Activated naive CD4-positive, alpha-beta T cell treated with anti-CD3 and anti-CD28 coated beads, Interleukin-2, amount 50 U/mL, for 72 hours (primary cell): ENCODE measurements around the gene RHOB. TPM values are rescaled to one million over a fixed set of nuclear protein-coding genes. Genes with fewer than 3 reads are reported as not detected.
"Not testable (repeated sequence)": the region's sequence is repeated elsewhere in the genome, so short reads cannot be mapped to it uniquely, and the experiment has no call there.

Source experiments
- ATAC-seq, 2 donors: fragments of 150-1000 bp; cut with Tn5 transposase; 2 replicates each; pipeline ENCODE4 v1.10.0; 2021; ENCODE audit warnings: mild to moderate bottlenecking in 2 of 2, moderate library complexity in 2 of 2
- DNase-seq, 2 donors: peaks; one replicate each; pipeline ENCODE4 v3.0.0; 2021 to 2022; ENCODE audit warnings: low spot score in 2 of 2
- H3K27ac Mint-ChIP-seq, 2 donors: one replicate each; pipeline ENCODE4 v1.8.0; 2022; ENCODE audit warnings: mild to moderate bottlenecking in 2 of 2, mixed read lengths in 2 of 2
- H3K36me3 Mint-ChIP-seq, 2 donors: one replicate each; pipeline ENCODE4 v1.8.0; 2022; ENCODE audit warnings: mixed read lengths in 2 of 2
- H3K9me3 Mint-ChIP-seq, 2 donors: one replicate each; pipeline ENCODE4 v1.8.0; 2022; ENCODE audit warnings: mixed read lengths in 2 of 2
- total RNA-seq, 2 donors: library from RNA; stranded (reverse); gene quantifications; one replicate each; pipeline ENCODE4 v1.2.3, GENCODE V29; 2022

Gene RHOB
- total RNA-seq, 2 donors from 2014 or later = 5.9 to 7.1 TPM

GRCh38 chr2:20430461-20431300 is 16.2 kb upstream of the RHOB start:
- peak; percentile 93 to 98 for ATAC-seq
- Mint-ChIP-seq H3K9me3 (peaks cover 0 to 5% of the 10 kb centered on the region in 2 donors), H3K27ac (no peak overlapping the region), H3K36me3 (no peaks in the 10 kb centered on the region)
- DNase-seq = peak in 1 of 2 donors; percentile 29

DNA sequence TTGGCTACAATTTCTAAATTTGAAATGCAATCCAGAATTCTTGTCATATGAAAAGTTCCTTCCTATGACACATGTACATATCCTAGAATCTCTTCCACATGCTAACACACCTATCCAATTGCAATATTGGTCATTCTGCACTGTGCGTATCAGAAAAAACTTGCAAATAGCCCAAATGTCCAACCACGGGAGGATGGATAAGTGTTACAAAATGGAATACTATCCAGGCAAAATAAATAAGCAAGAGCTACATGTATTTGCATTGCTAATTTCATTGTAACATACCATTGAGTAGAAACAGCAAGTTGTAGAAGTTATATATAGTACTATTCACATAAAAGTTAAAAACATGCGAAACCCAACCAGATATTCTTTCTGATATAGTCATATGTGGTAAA is 15.6 kb upstream of the RHOB start:
- H3K36me3 Mint-ChIP-seq = no peaks in the 10 kb centered on the region
- no peak for DNase-seq
- no peak for ATAC-seq
- peaks cover 0 to 5% of the 10 kb centered on the region in 2 donors for H3K9me3 Mint-ChIP-seq
- no peak overlapping the region for H3K27ac Mint-ChIP-seq

DNA sequence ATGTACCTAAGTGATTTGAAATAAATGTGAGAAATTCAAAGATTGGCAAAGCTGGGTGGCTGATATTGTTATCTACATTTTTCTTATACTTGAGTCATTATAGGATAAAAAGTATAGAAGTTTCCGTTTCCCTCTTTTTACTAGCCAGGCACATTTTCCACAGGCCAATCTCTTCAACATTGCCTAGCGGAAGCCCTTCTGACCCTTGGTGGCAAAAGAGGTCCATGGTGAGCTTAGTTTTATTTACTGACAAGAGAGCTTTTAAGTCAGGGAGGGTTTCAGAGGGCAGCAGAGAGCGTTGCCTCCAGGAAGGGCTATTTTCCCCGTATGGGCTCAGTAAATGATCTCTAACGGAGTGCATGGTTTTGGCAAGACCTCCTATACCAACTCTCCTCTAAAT is 15.1 kb upstream of the RHOB start:
- no peak for DNase-seq
- Mint-ChIP-seq H3K36me3 (no peaks in the 10 kb centered on the region), H3K9me3 (peaks cover 0 to 5% of the 10 kb centered on the region in 2 donors), H3K27ac (no peak overlapping the region)
- no peak for ATAC-seq

DNA sequence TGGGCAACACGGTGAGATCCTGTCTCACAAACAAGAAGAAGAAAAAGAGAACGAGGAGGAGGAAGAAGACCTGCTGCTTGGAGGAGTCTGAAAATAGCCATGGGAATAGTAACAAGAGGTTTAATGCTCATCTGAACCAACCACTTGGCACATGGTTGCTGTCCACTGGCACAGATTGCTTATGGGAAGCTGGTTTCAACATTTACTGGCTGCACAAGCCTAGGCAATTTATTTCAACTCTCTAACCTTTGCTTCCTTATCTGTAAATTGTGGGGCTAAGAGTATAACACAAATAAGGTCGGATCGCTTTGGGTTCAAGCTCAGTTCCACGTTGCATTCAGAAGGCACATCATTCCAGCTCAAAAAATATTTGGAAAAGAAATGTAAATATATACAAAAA is 14.2 kb upstream of the RHOB start:
- ATAC-seq (no peak), DNase-seq (no peak)
- Mint-ChIP-seq H3K36me3 (no peaks in the 10 kb centered on the region), H3K9me3 (peaks cover 0 to under 1% of the 10 kb centered on the region in 2 donors), H3K27ac (peak overlapping the region in 1 of 2 donors; percentile 87)

DNA sequence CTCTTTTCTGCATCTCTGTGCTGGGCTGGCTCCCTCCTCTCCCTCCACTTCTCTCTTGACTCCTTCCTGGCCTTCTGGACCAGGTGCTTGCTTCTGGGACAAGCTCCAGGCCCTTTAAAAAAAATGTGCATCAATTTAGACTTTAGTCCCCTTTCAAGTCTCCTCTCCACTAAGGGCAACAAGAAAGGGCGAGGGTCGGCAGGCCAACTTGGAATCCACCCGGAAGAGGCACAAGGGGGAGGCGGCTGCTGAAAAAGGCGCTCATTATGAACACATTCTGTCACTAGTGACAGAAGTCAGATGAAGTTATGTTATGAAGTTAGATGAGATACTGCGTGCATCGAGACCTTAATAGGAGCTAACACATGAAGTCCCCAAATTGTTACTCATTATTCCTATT is 13.6 kb upstream of the RHOB start:
- DNase-seq (no peak), ATAC-seq (no peak)
- no peaks in the 10 kb centered on the region for H3K36me3 Mint-ChIP-seq
- no peak overlapping the region for H3K27ac Mint-ChIP-seq
- H3K9me3 Mint-ChIP-seq = no peaks in the 10 kb centered on the region

DNA sequence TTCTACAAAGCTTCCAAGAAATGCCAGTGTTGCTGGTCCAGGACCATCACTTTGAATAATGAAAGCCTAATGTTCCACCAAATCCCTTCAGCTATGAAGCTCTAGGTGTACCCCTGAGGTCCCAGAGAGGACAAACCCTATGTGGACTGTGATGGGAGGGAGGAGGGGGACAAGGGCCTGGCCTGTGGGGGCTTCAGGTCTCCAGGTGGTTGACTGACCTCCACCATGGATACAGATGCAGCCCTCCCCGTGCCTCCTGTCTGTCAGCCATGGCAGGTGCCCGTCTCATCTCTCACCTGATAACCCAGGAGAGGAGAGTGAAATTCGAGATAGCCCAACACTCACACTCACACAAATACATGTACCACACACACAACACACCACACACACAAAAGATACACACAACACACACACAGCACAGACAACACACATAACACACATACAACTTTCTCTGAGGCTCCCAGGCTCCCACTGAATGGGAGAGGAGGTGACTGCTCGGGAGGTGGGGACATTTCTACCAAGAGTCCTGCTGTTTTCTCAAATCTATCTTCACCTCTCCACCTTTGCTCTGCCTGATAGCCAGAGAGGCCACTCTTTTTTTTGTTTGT is 12.8 kb upstream of the RHOB start:
- ATAC-seq (no peak), DNase-seq (no peak)
- Mint-ChIP-seq H3K9me3 (no peaks in the 10 kb centered on the region), H3K27ac (no peak overlapping the region), H3K36me3 (no peaks in the 10 kb centered on the region)

GRCh38 chr2:20434588-20435294 is 12.1 kb upstream of the RHOB start:
- ATAC-seq = no peak

GRCh38 chr2:20435456-20435855 is 11.4 kb upstream of the RHOB start:
- H3K27ac Mint-ChIP-seq, H3K36me3 Mint-ChIP-seq, H3K9me3 Mint-ChIP-seq, ATAC-seq, DNase-seq: not testable (repeated sequence)

More at GRCh38 chr2:20434588-20435294, 12.1 kb upstream of the RHOB start:
- no peak overlapping the region for H3K27ac Mint-ChIP-seq
- no peaks in the 10 kb centered on the region for H3K36me3 Mint-ChIP-seq
- no peak for DNase-seq
- no peaks in the 10 kb centered on the region for H3K9me3 Mint-ChIP-seq

GRCh38 chr2:20436716-20437470 is 10.0 kb upstream of the RHOB start:
- no peaks in the 10 kb centered on the region for H3K9me3 Mint-ChIP-seq
- DNase-seq = no peak

GRCh38 chr2:20438334-20439192 is 8.3 kb upstream of the RHOB start:
- Mint-ChIP-seq H3K9me3 (no peaks in the 10 kb centered on the region), H3K36me3 (no peaks in the 10 kb centered on the region)

More at GRCh38 chr2:20436716-20437470, 10.0 kb upstream of the RHOB start:
- no peak overlapping the region for H3K27ac Mint-ChIP-seq
- ATAC-seq = no peak
- no peaks in the 10 kb centered on the region for H3K36me3 Mint-ChIP-seq

DNA sequence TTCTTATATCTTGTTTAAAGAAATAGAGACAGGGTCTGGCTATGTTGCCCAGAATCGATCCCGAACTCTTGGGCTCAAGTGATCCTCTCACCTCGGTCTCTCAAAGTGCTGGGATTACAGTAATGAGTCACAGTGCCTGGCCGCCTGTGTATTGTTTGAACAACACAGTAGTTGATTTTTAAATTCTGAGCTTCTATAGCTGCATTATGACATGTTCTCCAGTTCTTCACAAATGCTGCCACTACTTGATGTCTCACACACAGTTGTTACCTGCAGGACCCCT is 7.7 kb upstream of the RHOB start:
- ATAC-seq (no peak), DNase-seq (no peak)
- Mint-ChIP-seq H3K36me3 (no peaks in the 10 kb centered on the region), H3K27ac (no peak overlapping the region), H3K9me3 (no peaks in the 10 kb centered on the region)

More at GRCh38 chr2:20438334-20439192, 8.3 kb upstream of the RHOB start:
- DNase-seq (no peak), ATAC-seq (no peak)
- H3K27ac Mint-ChIP-seq = no peak overlapping the region

- no peaks in the 10 kb centered on the region for H3K9me3 Mint-ChIP-seq
- no peaks in the 10 kb centered on the region for H3K36me3 Mint-ChIP-seq
- no peak for ATAC-seq
- H3K27ac Mint-ChIP-seq = no peak overlapping the region
- no peak for DNase-seq
Observed at GRCh38 chr2:20439503-20439902, 7.4 kb upstream of the RHOB start.

DNA sequence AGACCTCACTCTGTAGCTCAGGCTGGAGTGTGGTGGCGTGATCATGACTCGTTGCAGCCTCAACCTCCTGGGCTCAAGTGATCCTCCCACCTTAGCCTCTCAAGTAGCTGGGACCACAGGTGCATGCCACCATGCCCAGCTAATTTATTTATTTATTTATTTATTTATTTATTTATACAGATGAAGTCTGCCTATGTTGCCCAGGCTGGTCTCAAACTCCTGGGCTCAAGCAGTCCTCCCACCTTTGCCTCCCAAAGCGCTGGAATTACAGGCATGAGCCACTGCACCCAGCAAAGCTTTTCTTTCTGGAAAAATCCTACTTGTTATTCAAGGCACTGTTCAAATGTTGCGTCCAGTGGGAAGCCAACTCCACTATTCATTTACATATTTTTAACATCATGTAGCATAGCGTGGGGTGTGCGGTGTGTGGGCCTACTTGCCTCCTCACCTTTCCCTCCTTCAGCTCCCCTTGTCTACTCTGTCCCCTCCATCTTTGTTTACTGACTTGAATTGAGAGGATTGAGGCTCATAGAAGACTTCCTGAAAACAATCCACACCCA is 6.8 kb upstream of the RHOB start:
- DNase-seq = no peak
- Mint-ChIP-seq H3K36me3 (no peaks in the 10 kb centered on the region), H3K27ac (no peak overlapping the region), H3K9me3 (no peaks in the 10 kb centered on the region)
- no peak for ATAC-seq

GRCh38 chr2:20443276-20443920 is 3.5 kb upstream of the RHOB start:
- H3K36me3 Mint-ChIP-seq = no peaks in the 10 kb centered on the region
- H3K27ac Mint-ChIP-seq = no peak overlapping the region
- ATAC-seq (no peak), DNase-seq (peak in 1 of 2 donors; percentile 33)
- no peaks in the 10 kb centered on the region for H3K9me3 Mint-ChIP-seq
